PC-3 (cell line): Measurements from ENCODE around the gene SFI1.

Experiments
- EZH2 ChIP-seq: fragments of 300-600 bp; sonication (generic); IDR thresholded peaks from one replicate; pipeline ENCODE4 v1.6.1; 2017; ENCODE audit warnings: antibody characterized with exemption, mild to moderate bottlenecking, low read length; ENCODE audit not compliant: unreplicated experiment
- EZH2phosphoT487 ChIP-seq: fragments of 300-600 bp; sonication (generic); IDR thresholded peaks from 2 replicates; pipeline ENCODE4 v1.6.1; 2018; ENCODE audit warnings: mild to moderate bottlenecking, antibody characterized with exemption, low read length, borderline replicate concordance
- TF ChIP-seq, protein P1 (sequence below): fragments of 300-600 bp; sonication (generic); conservative IDR thresholded peaks from 2 replicates; pipeline ENCODE4 v1.5.1; 2017; ENCODE audit warnings: antibody characterized with exemption, low read depth, mild to moderate bottlenecking, low read length

GRCh38 chr22:31610611-31611010 lies 114.3 kb downstream of the SFI1 start:
- TF ChIP-seq, protein P1, sequence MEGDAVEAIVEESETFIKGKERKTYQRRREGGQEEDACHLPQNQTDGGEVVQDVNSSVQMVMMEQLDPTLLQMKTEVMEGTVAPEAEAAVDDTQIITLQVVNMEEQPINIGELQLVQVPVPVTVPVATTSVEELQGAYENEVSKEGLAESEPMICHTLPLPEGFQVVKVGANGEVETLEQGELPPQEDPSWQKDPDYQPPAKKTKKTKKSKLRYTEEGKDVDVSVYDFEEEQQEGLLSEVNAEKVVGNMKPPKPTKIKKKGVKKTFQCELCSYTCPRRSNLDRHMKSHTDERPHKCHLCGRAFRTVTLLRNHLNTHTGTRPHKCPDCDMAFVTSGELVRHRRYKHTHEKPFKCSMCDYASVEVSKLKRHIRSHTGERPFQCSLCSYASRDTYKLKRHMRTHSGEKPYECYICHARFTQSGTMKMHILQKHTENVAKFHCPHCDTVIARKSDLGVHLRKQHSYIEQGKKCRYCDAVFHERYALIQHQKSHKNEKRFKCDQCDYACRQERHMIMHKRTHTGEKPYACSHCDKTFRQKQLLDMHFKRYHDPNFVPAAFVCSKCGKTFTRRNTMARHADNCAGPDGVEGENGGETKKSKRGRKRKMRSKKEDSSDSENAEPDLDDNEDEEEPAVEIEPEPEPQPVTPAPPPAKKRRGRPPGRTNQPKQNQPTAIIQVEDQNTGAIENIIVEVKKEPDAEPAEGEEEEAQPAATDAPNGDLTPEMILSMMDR, result no peak
- TF ChIP-seq EZH2 (no peak), EZH2phosphoT487 (no peak)
